ENCODE data around the gene RSL24D1.

The RSL24D1 gene

DNA sequence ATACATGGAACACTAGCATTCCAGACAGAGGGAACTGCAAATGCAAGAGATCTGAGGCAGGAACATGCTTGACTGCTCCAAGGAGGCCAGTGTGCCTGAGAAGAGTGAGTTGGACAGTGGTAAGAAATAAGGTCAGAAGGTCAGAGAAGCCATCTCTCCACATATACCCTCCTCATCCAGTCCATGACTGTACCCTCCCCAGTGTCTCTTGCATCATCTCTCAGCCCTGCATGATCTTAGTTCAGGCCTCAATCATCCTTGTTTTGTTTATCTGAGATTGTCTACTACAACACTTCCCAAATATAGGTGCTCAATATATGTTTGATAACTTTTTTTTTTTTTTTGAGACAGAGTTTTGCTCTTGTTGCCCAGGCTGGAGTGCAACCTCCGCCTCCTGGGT lies 5.5 kb upstream of the RSL24D1 start:
- H3K9ac ChIP-seq (ENCODE audit: low read length): no peak overlapping the region
- no peaks in the 10 kb centered on the region for H3K9me3 ChIP-seq (replicated peaks; ENCODE audit: insufficient read depth, low read length)
- H3K9me2 ChIP-seq (replicated peaks; ENCODE audit: insufficient read depth, low read length): no peaks in the 10 kb centered on the region
- no peak for TF ChIP-seq EZH2 (optimal IDR thresholded peaks at IDR 0.05; ENCODE audit: low read depth, low read length)
- TF ChIP-seq, protein P1, sequence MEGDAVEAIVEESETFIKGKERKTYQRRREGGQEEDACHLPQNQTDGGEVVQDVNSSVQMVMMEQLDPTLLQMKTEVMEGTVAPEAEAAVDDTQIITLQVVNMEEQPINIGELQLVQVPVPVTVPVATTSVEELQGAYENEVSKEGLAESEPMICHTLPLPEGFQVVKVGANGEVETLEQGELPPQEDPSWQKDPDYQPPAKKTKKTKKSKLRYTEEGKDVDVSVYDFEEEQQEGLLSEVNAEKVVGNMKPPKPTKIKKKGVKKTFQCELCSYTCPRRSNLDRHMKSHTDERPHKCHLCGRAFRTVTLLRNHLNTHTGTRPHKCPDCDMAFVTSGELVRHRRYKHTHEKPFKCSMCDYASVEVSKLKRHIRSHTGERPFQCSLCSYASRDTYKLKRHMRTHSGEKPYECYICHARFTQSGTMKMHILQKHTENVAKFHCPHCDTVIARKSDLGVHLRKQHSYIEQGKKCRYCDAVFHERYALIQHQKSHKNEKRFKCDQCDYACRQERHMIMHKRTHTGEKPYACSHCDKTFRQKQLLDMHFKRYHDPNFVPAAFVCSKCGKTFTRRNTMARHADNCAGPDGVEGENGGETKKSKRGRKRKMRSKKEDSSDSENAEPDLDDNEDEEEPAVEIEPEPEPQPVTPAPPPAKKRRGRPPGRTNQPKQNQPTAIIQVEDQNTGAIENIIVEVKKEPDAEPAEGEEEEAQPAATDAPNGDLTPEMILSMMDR (IDR thresholded peaks at IDR 0.05; ENCODE audit: low read length): no peak
- TF ChIP-seq EZH2phosphoT487 (IDR thresholded peaks at IDR 0.05; ENCODE audit: low read length): no peak
- no peaks in the 10 kb centered on the region for H3K4me1 ChIP-seq (ENCODE audit: low read length)
- no peaks in the 10 kb centered on the region for H4K20me1 ChIP-seq (ENCODE audit: insufficient read depth, low read length)
- H2AFZ ChIP-seq (ENCODE audit: low read length): no peak overlapping the region
- no peak overlapping the region for H3K4me2 ChIP-seq (ENCODE audit: low read depth, low read length)
- H3K79me2 ChIP-seq (ENCODE audit: low read length): no peaks in the 10 kb centered on the region
- H3K27ac ChIP-seq (ENCODE audit: low read length): no peak overlapping the region
- H3K36me3 ChIP-seq (replicated peaks; ENCODE audit: insufficient read depth, low read length): no peaks in the 10 kb centered on the region
- no peak overlapping the region for H3K4me3 ChIP-seq (ENCODE audit: low read length)
- H3F3A ChIP-seq (ENCODE audit: insufficient read depth, low read length): peaks cover 12% of the 10 kb centered on the region
- DNase-seq: no peak
- no peaks in the 10 kb centered on the region for H3K27me3 ChIP-seq (replicated peaks; ENCODE audit: insufficient read depth, low read length)

DNA sequence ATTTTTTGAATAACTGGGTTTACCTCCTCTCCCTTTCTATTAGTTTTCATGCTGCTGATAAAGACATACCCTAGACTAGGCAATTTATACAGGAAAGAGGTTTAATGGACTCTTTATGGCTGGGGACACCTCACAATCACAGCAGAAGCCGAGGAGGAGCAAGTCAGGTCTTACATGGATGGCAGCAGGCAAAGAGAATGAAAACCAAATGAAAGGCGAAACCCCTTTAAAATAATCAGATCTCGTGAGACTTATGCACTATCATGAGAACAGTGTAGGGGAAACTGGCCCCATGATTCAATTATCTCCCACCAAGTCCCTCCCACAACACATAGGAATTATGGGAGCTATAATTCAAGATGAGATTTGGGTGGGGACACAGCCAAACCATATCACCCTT lies 2.0 kb upstream of the RSL24D1 start:
- no peaks in the 10 kb centered on the region for H3K9me3 ChIP-seq (replicated peaks; ENCODE audit: insufficient read depth, low read length)
- peaks cover 4% of the 10 kb centered on the region; the same call in 1 of the 2 replicates for H4K20me1 ChIP-seq (ENCODE audit: insufficient read depth, low read length)
- H3K4me1 ChIP-seq (ENCODE audit: low read length): peaks cover 12% of the 10 kb centered on the region
- no peak overlapping the region for H3K4me3 ChIP-seq (ENCODE audit: low read length)
- H3K27ac ChIP-seq (ENCODE audit: low read length): no peak overlapping the region
- H3K36me3 ChIP-seq (replicated peaks; ENCODE audit: insufficient read depth, low read length): no peaks in the 10 kb centered on the region; the same call in 1 of the 2 replicates
- DNase-seq: no peak
- no peak overlapping the region for H2AFZ ChIP-seq (ENCODE audit: low read length)
- no peak overlapping the region for H3K9ac ChIP-seq (ENCODE audit: low read length)
- H3K27me3 ChIP-seq (replicated peaks; ENCODE audit: insufficient read depth, low read length): no peaks in the 10 kb centered on the region
- TF ChIP-seq EZH2 (optimal IDR thresholded peaks at IDR 0.05; ENCODE audit: low read depth, low read length): no peak
- TF ChIP-seq, protein P1 (IDR thresholded peaks at IDR 0.05; ENCODE audit: low read length): no peak
- TF ChIP-seq EZH2phosphoT487 (IDR thresholded peaks at IDR 0.05; ENCODE audit: low read length): no peak
- H3K4me2 ChIP-seq (ENCODE audit: low read depth, low read length): no peak overlapping the region
- no peaks in the 10 kb centered on the region for H3K9me2 ChIP-seq (replicated peaks; ENCODE audit: insufficient read depth, low read length)
- H3F3A ChIP-seq (ENCODE audit: insufficient read depth, low read length): peaks cover 14% of the 10 kb centered on the region
- H3K79me2 ChIP-seq (ENCODE audit: low read length): peaks cover 30% of the 10 kb centered on the region

DNA sequence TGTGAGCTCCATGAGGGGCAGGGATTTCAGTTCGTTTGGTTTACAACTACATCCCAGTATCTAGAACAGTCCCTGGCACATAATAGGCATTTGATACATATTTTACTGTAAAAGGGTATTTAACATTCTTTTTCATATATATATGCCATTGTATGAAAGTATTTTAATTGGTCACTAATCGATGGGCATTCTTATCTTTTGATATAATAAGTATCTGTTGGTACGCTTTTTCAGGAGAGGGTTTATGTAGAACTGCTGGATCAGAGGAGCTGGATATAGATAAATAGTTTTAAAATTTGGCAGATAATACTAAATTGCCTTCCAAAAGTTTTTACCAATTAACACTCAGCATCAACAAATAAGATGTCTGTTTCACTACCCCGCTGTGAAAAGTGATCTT lies 978 bp upstream of the RSL24D1 start:
- peak overlapping the region; percentile 79 for H3K4me3 ChIP-seq (ENCODE audit: low read length)
- H3K36me3 ChIP-seq (replicated peaks; ENCODE audit: insufficient read depth, low read length): no peaks in the 10 kb centered on the region; the same call in 1 of the 2 replicates
- H3K79me2 ChIP-seq (ENCODE audit: low read length): peaks cover 39% of the 10 kb centered on the region
- H3F3A ChIP-seq (ENCODE audit: insufficient read depth, low read length): peaks cover 14% of the 10 kb centered on the region
- peaks cover 12% of the 10 kb centered on the region for H3K4me1 ChIP-seq (ENCODE audit: low read length)
- H2AFZ ChIP-seq (ENCODE audit: low read length): peak overlapping the region; percentile 89
- H3K9me2 ChIP-seq (replicated peaks; ENCODE audit: insufficient read depth, low read length): no peaks in the 10 kb centered on the region
- H3K9me3 ChIP-seq (replicated peaks; ENCODE audit: insufficient read depth, low read length): no peaks in the 10 kb centered on the region
- DNase-seq: no peak
- H3K9ac ChIP-seq (ENCODE audit: low read length): peak overlapping the region; percentile 80
- peak overlapping the region; percentile 97 for H3K4me2 ChIP-seq (ENCODE audit: low read depth, low read length)
- no peaks in the 10 kb centered on the region for H3K27me3 ChIP-seq (replicated peaks; ENCODE audit: insufficient read depth, low read length)
- peak overlapping the region; percentile 83; the same call in 1 of the 2 replicates for H3K27ac ChIP-seq (ENCODE audit: low read length)
- H4K20me1 ChIP-seq (ENCODE audit: insufficient read depth, low read length): peaks cover 4% of the 10 kb centered on the region; the same call in 1 of the 2 replicates
- TF ChIP-seq EZH2phosphoT487 (IDR thresholded peaks at IDR 0.05; ENCODE audit: low read length): no peak

DNA sequence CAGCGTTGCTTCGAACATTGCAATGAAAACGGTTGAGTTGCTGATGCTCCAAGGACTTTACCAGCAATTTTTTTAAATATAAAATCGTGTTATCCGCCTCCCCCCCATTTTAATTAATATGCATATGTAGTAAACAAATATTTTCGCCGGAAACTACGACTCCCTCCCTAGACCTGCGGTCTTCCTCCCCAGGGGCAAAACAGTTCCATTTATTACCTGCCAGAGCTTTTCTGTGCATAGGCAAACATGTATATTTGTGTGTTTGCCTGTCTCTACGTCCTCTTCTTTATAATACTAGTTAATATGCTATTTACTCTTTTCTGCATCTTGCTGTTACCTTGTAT lies 593 bp upstream of the RSL24D1 start:
- Histone ChIP-seq H3K4me3 (ENCODE audit: low read length) (peak overlapping the region; percentile 79), H3F3A (ENCODE audit: insufficient read depth, low read length) (peaks cover 14% of the 10 kb centered on the region), H2AFZ (ENCODE audit: low read length) (peak overlapping the region; percentile 89), H3K9ac (ENCODE audit: low read length) (peak overlapping the region; percentile 80), H3K79me2 (ENCODE audit: low read length) (peaks cover 43% of the 10 kb centered on the region), H3K4me1 (ENCODE audit: low read length) (peaks cover 12% of the 10 kb centered on the region), H3K27ac (ENCODE audit: low read length) (peak overlapping the region; percentile 83), H3K9me3 (replicated peaks; ENCODE audit: insufficient read depth, low read length) (no peaks in the 10 kb centered on the region), H3K36me3 (replicated peaks; ENCODE audit: insufficient read depth, low read length) (no peaks in the 10 kb centered on the region; the same call in 1 of the 2 replicates), H3K9me2 (replicated peaks; ENCODE audit: insufficient read depth, low read length) (no peaks in the 10 kb centered on the region), H3K4me2 (ENCODE audit: low read depth, low read length) (peak overlapping the region; percentile 97), H3K27me3 (replicated peaks; ENCODE audit: insufficient read depth, low read length) (no peaks in the 10 kb centered on the region), H4K20me1 (ENCODE audit: insufficient read depth, low read length) (peaks cover 4% of the 10 kb centered on the region; the same call in 1 of the 2 replicates)
- DNase-seq: peak; percentile 36
- TF ChIP-seq EZH2 (optimal IDR thresholded peaks at IDR 0.05; ENCODE audit: low read depth, low read length): no peak

All from MM.1S (cell line).